C1 segment of cervical spinal cord (tissue), 14 donors: ENCODE measurements around the gene SLC25A22.

Experiments used
- DNase-seq, 14 donors: peaks; one replicate each; lab custom pipeline; 2025; lab: John Stamatoyannopoulos, UW

The SLC25A22 gene

DNA sequence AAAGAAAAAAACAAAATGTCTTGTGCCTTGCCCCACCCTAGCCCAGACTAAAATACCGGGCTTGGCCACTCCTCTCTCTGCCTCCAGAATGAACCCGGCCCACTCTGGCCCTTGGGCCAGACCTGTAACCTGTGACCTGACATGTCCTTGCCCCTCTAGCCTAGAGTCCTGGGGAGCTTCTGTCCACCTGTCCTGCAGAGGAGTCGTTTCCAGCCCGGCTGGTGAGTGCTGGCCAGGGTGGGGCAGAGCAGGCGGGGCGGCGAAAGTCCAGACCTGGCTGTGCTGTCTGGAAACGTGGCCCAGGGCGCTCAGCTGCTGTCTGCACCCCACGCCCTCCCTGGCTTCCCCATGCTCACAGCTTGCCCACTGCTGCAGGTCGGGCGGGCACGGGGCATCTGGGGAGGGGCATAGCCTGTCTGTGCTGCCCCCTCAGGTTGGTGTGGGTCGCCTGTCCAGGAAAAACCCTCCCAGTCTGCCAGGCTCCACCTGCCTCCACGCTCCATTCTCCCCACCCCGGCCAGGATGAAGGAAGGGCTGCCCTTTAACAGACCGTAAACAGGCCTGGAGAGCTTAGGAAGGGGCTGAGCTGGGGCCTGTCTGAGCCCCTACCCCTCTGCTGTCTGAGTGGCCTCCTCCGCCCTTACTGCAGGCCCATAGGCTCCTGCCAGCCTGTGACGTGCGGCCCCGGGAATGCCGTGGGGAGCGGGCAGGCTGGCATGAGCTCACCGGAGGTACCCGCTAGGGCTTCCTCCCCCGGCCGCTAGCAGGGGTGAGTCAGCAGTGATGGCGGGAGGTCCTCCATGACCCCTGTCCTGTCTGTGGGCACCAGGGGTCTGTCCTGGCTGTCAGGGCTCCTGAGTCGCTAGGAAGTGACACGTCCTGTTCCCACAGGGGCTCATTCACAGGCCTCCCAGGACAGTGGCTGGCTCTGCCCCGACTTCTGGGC, 36.6 kb upstream of the SLC25A22 start:
- DNase-seq = peak in 8 of 14 donors; percentile 23 to 88 (median 34)

DNA sequence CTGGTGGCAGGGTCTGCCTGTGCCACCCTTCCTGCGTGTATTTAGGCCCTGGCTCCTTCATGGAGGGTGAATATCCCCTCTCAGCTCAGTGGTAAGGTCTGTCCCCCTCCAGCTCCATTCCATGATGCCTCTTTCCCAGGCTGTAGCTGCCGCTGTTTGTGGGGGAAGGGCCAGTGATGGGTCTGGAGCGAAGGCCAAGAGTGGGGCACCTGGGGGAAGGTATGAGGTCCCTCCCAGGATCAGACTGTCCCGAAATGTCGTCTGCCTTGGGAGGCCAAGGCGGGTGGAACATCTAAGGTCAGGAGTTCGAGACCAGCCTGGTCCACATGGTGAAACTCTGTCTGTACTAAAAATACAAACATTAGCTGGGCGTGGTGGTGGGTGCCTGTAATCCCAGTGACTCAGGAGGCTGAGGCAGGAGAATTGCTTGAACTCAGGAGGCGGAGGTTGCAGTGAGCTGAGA, 35.8 kb upstream of the SLC25A22 start:
- DNase-seq = no peak

- DNase-seq = peak in 3 of 14 donors; percentile 44 to 56 (median 53)
Observed at GRCh38 chr11:833114-833791, 35.2 kb upstream of the SLC25A22 start.

DNA sequence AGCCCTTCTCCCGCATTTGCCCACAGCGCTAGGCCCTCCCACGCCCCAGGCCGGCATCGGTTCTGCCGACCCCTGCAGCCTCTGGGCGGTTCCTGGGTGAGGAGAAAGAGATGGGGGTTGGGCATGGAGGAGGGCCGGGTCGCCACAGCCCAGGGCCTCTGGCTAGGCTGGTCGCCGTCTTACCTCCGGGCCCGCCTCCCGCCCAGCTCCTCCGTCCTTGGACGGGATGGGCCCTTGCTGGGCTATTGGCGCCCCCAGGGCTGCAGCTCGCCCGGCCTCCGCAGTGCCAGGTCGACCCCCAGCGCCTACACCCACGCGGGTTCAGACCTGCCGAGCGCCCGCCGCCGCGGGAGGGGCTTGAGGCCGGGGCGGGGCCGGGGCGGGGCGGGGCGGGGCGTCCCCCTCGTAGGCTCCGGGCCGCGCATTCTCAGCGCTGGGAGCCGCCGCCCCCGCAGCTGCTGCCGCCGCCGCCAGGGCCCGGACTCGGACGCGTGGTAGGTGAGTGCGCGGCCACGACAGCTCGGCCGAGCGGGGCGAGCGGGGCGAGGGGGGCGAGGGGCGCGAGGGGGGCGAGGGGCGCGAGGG, 34.5 kb upstream of the SLC25A22 start, which contains the start of gene CD151:
Gene CD151 (plus strand): TSS at position 424 of the 585 bp plus-strand sequence. CDS start 3,118 bp downstream, outside the sequence.
- DNase-seq = peak in 4 of 14 donors; percentile 16 to 56 (median 48)

GRCh38 chr11:831961-832528, 34.0 kb upstream of the SLC25A22 start:
- DNase-seq = no peak

DNA sequence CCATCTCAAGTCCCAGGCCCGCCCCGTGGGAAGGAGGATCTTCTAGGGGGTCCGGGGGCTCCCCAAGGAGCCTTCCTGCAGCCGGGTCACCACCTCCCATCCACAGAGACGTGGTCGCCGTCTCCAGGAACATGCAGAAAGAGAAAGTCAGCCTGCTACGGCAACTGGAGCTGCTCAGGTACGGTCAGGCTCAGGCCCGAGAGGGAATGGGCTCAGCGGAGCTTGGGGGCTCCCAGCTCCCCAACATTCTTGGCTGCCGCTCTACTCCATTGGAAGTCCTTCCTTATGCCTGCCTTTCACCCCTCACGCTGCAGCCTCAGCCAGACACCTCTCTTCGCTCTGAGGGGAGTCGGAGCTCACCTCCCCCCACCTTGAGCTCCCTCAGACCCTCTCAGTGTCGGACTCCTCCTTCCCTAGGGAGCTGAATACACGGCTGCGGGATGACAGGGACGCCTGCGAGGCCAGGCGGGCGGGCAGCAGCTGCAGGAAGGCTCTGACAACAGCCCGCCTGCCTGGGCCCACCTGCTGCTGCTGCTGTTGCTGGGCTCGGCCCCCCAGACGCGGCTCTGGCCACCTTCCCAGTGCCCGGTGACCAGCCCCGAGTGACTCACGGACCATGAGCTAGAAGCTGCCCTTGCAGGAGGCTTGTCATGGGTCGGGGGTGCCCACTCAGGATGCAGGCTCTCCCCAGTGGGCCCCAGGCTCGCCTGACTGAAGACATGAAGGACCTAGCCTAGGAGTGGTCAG, 33.2 kb upstream of the SLC25A22 start:
- DNase-seq = peak in 1 of 14 donors; percentile 63

DNA sequence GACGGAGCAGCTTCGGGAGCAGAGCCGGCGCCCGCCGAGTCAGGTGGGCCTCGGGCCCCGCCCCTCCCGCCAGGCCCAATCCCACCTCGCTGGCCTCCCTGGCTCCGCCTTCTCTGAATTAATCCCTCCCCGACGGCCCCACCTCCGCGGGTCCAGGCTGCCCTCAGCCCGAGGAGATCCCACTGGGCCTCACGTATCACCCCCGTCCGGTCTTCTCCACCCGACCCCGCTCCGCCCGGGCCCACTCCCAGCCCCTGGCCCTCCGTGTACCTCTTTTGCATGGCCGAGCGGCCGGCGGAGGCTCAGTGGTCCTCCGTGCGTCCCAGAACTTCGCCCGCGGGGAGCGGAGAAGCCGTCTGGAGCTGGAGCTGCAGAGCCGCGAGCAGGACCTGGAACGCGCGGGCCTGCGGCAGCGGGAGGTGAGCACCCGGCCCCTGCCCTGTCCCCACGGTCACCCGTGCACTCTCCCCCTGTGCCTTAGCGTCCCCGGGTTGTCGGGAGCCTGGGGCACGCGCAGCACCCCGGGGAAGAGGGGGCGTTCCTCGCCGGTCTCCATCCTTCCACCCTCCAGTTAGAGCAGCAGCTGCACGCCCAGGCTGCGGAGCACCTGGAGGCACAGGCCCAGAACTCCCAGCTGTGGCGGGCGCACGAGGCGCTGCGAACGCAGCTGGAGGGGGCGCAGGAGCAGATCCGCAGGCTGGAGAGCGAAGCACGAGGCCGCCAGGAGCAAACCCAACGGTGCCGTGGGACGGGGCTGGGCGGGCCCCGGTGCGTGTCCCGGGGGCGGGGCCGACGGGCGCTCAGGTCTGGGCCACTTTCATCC, 32.4 kb upstream of the SLC25A22 start:
- DNase-seq = peak in 6 of 14 donors; percentile 17 to 69 (median 36)

DNA sequence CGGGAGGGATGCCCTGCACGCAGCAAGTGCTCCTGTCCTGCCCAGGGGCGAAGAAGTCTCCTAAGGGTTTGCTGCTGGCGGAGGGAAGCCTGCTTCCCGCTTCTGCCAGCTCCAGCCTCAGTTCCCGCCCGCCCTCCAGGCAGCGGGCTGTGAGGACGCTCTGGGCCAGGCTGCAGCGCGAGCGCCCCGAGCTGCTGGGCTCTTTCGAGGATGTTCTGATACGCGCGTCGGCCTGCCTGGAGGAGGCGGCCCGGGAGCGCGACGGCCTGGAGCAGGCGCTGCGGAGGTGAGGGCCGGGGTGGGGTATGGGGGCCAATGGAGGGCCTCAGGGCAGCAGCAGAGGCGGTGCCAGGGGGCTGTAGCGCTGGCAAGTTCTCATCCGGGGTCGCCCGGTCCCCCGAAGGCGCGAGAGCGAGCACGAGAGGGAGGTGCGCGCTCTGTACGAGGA, 31.8 kb upstream of the SLC25A22 start:
- DNase-seq = no peak

- DNase-seq = no peak
Observed at GRCh38 chr11:829176-829846, 31.2 kb upstream of the SLC25A22 start.

DNA sequence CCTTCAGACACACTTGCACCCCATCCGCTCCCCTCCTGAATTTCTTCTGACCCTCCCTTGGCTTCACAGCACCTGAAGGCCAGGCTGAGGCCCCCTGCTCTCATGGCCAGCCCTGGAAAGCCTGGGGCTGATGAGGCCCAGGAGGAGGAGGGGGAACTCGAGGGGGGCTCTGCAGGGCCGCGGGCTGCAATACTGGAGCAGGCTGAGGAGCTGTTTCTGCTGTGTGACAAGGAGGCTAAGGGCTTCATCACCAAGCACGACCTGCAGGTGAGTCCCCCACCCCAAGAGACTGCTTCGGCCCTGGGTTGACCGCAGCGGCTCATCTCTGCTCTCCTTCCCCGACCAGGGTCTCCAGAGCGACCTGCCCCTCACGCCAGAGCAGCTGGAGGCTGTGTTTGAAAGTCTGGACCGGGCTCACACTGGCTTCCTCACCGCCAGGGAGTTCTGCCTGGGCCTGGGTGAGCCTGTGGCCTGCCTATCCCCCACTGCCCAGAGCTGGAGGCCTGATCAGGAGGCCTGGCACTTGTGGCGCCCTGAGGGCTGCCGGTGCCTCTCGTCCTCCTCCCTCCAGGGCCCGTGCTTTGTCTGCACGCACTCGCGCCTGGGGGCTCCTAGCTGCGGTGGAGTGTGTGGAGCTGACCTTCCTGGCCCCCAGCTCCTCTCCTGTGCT, 30.6 kb upstream of the SLC25A22 start:
- DNase-seq = no peak

DNA sequence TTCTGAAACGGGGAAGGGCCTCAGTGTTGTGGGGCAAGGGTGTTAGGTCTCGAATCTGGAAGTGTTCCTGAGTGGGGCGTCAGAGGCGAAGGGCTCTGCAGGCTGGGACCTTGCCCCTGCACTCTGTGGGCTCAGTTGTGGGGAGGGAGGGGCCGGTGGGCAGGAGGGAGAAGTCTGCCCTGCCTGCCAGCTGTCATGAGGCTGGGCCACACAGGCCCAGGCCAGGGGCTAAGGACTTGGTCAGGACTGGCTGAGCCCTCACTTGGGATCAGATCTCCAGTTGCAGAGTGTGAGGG, 29.8 kb upstream of the SLC25A22 start, which contains the start of gene CRACR2B:
Gene CRACR2B (plus strand): TSS at position 23 of the 296 bp plus-strand sequence. CDS start 689 bp downstream, outside the sequence.
- no peak for DNase-seq

DNA sequence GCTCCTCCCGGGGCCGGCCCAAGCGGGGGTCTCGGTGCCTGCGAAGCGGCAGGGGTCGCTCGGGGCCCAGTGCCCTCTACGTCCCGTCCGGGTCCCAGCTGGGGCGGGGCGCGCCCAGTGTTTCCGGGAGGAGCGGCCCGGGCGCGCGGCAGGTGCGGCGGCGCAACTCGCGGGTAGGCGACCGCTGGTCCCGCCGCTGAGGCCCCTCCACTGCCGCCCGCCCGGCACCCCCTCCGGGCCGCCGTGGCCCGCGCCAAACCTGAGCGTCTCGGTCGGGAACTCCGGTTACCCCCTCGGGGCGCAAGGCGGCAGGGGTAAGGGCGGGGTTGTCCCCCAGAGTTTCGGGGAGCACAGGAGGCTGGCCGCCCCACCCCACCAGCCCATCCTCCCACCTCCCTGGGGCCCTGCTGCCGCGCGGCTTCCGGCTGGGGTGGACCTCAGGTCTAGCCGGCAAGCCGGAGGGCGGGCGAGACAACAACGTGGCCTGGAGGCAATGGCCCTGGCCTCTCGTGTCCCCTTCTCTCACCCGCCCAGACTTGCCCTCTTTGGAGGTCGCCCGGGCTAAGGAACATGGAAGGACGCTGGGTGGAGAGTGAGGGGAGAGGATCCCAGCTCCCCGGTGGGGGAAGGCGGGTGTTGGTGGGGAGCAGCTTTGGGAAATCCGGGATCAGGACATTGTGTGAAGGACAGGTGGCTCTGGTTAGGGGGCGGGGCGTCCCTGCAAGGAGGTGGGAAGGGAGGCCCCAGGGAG, 29.2 kb upstream of the SLC25A22 start:
- DNase-seq = no peak

DNA sequence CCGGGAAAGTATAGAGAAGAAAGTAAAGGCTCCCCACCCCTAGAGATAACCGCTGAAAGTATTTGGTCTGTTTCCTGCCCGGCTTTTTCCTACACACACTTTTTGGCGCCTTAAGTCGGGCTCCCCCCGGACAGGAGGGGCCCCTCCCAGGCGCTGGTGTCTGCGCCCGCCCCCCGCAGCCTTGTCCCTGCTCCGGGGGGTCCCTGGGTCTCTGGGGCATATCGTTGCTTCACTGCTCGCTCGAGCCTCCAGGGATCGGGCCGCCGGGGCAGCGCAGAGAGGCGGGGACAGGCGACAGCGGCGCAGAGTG, 28.7 kb upstream of the SLC25A22 start:
- DNase-seq = no peak

- no peak for DNase-seq
Observed at GRCh38 chr11:826227-826621, 28.1 kb upstream of the SLC25A22 start.

DNA sequence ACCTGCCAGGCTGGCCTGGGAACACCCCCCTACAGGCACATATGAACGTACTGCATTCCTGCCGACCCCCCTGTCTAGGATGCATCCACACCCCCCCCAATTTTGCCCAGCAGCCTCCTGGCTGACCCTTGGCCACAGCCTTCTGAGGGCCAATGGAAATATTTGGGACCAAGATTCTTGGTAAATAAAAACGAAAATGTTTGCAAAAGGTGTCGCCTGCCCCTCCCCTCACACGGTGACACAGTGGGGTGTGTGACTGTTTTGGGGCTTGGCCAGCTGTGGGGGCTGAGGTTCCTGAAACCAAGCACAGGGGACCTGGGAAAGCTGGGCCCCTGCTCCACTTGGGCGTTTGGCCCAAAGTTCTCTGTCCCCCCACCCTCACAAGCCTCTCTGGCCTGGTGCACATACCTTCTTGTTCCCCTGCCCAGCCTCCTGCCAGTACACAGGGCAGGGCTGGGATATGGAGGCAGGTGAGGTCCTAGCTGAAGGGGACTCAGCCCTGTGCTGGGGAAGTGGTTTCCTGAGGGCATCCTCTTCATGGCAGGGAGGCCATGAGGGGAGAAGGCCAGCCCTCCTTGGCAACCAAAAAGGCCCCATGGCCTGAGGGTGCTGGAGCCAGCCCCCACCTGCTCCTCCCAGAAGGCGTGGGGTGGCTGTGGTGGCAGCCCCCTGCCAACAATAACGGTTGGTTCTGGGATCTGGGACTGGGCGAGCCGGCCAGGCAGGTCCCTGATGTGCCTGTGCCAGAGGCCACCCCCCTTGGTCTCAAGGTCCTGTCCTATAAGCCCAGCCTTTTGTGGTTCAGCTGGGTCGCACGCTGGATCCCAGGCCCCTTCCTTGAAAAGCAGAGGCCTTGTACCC, 27.5 kb upstream of the SLC25A22 start:
- no peak for DNase-seq

- no peak for DNase-seq
Observed at GRCh38 chr11:824942-825341, 26.9 kb upstream of the SLC25A22 start.

- no peak for DNase-seq
Observed at GRCh38 chr11:824292-824880, 26.3 kb upstream of the SLC25A22 start.
